ENCODE measurements around the gene PP2D1.
"Not testable (repeated sequence)": the region's sequence is repeated elsewhere in the genome, so short reads cannot be mapped to it uniquely, and the experiment has no call there.

PP2D1 gene

DNA sequence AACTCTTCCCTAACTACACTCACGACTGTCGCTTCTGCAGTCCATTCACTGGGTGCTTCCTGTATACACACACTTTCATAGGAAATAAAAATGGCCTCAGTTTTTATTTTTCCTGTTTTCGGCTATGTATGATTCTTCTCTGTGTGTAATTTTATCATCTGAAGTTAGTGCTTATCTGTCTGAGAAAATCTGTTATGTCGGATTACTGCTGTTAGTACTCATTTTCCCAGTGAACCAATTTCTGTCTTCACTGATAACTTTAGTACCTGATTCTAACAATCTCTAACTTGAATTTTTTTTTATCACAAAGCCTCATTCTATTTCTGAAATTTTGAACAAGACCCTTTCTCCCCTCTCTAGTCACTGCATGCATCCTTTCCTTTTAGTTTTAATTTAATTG, 44.3 kb downstream of the PP2D1 start:
- no peak for DNase-seq (ENCODE audit: low read depth)

DNA sequence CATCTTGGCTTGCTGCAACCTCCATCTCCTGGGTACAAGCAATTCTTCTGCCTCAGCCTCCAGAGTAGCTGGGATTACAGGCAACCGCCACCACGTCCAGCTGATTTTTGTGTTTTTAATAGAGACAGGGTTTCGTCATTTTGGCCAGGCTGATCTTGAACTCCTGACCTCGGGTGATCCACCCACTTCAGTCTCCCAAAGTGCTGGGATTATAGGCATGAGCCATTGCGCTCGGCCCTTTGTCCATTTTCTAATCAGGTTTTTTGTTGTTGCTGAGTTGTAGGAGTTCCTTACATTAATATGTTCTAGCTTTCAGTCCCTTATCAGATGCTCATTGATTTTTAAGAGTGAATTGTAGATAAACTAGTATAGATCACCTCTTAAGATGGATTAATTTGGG, 44.9 kb downstream of the PP2D1 start:
- no peak for DNase-seq (ENCODE audit: low read depth)

DNA sequence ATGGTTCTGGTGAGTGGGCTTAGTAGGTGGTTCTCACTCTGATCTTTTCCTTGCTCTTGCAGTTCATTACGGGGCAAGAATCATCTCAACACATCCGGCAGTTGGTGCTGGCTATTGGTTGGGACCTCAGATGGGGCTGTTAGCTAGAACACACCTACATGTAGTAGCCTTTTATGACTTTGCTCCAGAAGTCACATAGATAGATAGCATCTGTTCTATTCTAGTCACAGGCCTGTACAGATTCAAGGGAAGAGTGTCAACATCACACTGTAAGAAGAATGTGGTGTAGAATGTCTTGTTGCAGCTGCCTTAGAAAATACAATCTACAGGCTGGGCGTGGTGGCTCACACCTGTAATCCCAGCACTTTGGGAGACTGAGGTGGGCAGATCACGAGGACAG, 50.1 kb downstream of the PP2D1 start:
- DNase-seq (ENCODE audit: low read depth), result no peak

DNA sequence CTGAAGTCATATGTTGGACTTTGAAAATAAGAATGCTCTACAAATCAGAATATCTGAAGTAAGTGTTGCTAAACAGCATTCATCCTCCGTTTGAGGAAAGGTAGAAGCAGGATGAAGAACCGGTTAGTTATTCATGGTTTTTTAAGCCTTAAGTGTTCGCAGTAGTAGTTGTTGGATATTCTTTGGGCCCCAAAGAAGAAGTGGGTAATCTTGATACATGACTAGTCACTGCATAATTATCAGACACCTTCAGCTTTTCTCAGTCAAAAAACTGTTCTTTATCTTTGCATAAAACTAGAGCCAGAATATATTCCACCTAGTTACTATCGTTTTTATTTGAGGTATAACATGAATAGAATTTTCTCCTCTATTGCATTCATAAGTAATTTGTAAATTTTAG, 51.4 kb downstream of the PP2D1 start:
- DNase-seq (ENCODE audit: low read depth), result no peak

DNA sequence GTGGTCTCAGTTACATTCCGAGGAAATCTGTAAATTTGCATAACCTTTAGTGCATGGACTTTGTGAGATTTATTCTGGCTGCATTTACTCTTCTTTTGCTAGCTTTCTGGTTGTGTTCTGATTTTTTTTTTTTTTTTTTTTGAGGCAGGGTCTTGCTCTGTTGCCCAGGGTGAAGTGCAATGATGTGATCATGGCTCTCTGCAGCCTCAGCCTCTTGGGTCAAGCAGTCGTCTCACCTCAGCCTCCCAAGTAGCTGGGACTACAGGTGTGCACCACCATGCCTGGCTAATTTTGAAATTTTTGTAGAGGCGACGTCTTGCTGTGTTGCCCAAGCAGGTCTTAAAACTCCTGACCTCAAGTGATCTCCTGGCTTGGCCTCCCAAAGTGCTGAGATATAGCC, 52.6 kb downstream of the PP2D1 start:
- no peak for DNase-seq (ENCODE audit: low read depth)

DNA sequence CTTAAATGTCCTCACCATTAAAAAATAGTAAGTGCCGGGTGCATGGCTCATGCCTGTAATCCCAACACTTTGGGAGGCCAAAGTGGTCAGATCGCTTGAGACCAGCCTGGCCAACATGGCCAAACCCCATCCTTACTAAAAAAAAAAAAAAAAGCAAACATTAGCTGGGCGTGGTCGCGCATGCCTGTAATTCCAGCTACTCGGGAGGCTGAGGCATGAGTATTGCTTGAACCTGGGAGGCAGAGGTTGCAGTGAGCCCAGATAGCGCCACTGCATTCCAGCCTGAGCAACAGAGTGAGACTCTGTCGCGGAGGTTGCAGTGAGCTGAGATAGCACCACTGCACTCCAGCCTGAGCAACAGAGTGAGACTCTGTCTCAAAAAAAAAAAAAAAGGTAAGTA, 54.7 kb downstream of the PP2D1 start:
- not testable (repeated sequence) for DNase-seq (ENCODE audit: low read depth)

DNA sequence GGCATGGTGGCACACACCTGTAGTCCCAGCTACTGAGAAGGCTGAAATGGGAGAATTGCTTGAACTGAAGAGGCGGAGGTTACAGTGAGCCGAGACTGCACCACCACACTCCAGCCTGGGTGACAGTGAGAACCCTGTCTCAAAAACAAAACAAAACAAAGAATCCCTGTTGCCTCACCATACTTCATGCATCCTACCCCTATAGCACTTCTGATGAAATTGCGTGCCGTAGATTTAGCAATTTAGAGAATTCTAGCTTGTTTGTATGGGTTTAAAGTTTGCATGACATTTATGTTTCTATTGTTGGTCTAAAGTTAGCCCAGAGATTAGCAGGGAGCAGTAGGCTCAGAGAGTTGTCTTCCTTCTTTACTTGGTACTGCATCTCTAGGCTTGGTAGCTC, 57.4 kb downstream of the PP2D1 start:
- no peak for DNase-seq (ENCODE audit: low read depth)

DNA sequence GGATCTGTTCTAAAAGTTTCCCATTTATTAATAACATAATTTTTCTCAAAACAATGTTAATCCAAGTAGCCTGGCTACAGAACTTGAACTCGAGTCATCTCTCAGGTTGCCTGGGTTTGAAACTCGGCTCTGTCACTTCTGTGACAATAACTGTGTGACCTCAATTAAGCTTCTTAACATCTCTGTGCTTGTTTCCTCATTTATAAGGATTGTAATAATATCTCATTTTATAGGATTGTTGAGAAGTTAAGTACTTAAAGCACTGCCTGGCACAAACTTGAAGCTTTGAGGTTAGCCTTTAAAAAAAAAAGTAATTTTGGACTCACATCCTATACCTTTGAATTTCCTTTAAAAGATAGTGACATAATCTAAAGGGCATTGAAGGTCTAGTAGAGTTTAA, 61.7 kb downstream of the PP2D1 start:
- no peak for DNase-seq (ENCODE audit: low read depth)

DNA sequence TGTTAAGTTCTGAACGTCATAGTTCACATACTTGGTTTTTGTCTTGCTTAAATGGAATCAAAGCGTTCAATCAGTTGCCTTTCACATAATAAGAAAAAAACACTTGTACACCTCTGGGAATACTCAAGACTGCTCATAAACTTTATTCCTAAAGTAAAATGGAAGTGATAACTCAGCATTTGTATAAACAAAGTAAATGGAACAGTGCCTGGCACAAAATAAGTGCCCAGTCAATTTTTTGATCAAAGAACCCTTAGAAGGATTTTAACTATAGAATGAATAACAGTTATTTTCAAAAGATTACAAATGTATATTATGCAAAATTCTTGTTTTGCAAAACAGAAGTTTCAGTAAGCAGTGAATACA, 63.9 kb downstream of the PP2D1 start:
- no peak for DNase-seq (ENCODE audit: low read depth)

DNA sequence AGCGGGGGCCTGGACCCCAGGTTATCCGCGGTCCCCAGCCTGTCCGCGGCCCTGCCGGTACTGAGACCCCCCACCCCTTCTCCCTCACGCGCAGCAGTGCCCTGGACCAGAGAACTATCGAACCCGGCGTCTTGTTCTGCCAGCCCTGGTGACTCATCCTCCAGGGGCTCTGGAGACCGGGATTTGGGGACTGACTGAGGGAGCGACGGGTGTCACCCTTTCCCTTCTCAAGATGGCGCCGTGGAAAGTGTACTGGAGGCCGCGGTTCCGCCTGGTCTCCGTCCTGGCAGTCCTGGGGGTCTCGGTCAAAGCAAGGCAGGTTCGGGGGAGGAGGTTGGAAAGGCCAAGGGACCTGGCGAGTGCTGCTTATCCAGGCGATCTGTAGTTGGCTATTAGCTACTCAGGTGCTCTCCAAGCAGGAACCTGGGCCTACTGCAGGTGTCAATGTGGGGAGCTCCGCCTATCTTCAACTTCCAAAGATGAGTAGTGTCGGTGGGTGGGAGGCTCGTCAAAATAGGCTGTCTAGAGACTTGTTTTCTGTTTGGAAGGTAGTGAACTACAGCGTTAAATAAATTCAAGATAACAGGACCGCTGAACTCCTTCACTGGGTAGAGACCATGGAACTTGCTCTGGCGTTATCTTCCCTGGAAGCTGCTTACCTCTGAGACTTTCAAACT, 64.4 kb downstream of the PP2D1 start:
- DNase-seq (ENCODE audit: low read depth), result peak; percentile 22

DNA sequence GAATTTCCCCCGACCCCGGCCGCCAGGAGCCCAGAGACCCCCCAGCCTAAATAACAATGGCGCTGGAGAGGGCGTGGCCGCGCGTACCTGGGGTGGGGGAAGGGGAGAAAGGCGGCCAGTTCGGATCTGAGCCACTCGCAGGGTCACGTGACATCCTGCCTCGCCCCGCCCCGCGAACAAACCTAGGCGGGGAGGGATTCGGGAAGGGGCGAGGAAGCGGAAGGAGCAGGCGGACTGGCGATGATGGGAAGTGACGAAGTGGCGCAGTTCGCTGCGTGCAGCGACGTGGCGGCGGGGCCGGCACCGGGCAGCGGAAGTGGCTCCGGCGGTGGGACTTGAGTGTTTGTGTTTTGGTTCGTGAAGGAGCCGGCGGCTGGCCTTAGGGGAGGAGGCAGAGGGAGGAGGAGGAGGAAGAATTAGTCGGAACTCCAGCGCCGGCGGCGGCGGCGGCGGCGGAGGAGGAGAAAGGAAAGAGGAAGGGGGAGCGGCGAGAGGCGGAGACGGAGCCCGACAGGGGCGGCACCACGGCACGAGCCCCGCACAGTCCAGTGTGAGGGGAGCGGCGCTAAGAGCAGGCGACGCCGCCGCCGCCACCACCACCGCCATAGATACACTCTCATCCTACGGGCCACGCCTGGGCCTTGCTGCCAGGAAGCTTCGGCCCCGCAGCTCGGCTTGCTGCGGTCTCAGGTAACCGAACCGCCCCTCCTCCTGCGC, 65.1 kb downstream of the PP2D1 start, which contains the start of gene RAB5A:
Gene RAB5A (plus strand): TSS at position 266 of the 717 bp plus-strand sequence. CDS start 3,802 bp downstream, outside the sequence.
- peak; percentile 87 for DNase-seq (ENCODE audit: low read depth)

DNA sequence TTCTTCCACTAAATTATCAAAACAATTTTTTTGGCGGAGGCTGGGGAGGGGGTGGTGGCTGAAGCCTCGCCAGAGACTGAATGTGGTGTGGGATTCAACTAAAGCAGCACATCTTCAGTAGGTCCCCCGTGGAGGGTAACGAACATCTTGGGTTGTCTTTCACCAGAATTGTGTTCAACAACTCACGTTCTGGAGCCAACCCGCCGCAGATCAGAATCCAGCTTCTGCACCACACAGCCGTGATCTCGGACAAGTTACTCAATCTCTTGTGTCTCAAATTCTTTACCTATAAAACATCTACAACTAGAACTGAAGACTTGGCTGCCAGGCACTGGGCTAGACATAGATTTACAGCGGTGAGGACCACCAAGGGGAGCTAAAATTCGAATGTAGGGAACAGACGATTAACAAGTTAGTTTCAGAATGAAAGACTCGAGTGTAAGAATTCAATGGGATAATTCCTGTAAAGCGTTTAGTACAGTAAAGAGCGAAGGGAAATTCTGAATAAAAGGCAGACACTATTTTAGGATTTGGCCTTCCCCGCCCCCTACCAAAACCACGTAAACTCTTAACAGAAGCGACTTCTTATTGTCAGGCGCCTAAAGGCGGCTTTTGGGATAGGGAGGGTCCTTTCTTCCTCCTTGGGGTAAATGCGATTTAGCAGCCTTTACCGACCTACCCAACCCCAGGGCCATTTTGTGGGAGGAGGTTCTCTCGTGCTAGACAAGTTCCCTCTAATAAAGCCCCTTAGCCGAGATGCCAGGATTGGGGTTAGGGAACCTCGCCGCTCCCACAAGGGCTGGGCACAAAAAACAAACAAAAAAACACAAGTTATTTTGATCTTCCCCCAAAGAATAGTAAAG, 65.9 kb downstream of the PP2D1 start:
- no peak for DNase-seq (ENCODE audit: low read depth)

DNA sequence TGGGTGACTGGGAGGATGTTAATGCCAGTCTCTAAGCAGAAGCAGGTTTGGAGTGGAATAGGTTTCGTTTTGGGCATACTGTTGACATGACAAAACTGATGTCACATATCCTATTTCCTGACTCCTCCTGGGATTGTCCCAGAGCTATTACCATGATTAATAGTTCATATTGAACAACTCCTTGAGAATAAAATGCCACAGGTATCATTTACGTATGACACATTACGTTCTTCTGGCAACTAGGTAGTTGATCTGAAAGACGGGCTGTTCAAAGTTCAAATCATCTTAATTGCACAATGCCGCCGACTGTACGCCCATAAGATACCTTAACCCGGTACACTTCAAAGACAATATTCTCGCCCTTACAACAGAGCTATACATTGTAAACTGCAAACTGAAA, 66.5 kb downstream of the PP2D1 start:
- no peak for DNase-seq (ENCODE audit: low read depth)

DNA sequence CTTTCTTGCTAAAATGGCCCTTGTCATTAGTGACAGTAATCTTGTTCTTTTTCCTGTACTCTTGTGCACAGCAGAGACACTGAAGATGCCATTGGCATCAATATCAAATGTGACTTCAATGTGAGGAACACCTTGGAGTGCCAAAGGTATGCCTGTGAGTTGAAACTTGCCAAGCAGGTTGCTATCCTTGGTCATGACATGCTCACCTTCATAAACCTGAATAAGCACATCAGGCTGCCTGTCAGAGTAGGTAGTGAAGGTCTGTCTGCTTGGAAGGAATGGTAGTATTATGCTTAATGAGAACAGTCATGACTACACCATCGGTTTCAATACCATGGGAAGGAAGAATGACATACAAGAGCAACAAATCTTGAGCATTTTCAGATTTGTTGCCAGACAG, 71.4 kb downstream of the PP2D1 start:
- DNase-seq (ENCODE audit: low read depth), result no peak

DNA sequence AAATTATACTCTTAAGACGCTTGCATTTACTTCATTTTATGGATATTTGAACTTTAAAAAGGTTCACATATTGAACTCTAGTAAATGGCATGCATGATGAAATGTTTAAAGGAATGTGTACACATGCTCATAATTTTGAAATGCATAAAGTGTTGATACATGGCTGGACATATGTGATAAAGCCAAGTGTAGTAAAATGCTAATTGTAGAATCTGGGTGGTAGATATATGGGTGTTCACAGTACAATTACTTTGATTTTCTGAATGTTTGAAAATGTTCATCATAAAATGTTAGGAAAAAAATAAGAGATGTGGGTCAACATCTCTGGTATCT, 73.8 kb downstream of the PP2D1 start:
- no peak for DNase-seq (ENCODE audit: low read depth)

DNA sequence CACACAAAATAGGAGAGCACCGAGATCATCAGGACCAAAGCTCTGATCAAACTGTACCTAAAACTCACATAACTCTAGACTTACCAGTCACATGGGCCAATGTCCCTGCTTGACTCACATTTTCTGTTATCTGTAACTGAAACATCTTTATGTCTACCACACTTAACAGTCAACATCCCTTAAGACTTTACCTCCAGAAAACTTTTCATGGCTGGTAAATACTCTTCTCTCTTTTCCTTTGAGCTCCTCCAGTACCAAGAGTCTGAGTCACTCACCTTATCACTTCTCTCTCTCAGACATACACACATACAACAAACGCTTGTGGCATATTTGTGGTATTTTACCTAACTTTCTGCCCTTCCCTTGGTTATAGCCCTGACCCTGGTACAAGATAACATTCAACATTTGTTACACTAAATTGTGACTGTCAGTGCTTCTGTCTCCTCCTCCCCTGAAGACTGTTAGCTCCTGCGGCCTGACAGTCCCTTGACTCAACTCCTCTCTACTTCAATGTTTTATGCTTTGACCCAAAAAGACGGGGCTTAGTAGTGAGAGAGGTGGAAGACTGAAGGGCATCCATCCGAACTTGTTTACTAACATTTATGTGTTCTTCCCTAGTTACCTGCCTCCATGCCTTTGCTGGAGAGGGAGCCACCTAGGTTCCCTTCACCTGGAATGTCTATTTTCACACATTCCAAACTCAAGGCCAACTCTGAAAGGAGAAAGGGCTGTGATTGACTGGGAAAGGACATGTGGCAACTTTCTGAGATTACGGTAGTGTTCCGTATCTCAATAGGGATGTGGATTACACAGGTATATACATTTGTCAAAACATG, 74.4 kb downstream of the PP2D1 start:
- no peak for DNase-seq (ENCODE audit: low read depth)

Measured in HS-5 (cell line).